Fibroblast of peridontal ligament (primary cell): ENCODE results near the gene MCRIP2.
A peak's percentile ranks its signal among the peaks of the same experiment; 100 is the strongest.

Experiments used
- DNase-seq: peaks from one replicate; pipeline ENCODE4 v3.0.0-alpha.2; 2010; ENCODE audit errors: extremely low read depth

MCRIP2 gene

DNA sequence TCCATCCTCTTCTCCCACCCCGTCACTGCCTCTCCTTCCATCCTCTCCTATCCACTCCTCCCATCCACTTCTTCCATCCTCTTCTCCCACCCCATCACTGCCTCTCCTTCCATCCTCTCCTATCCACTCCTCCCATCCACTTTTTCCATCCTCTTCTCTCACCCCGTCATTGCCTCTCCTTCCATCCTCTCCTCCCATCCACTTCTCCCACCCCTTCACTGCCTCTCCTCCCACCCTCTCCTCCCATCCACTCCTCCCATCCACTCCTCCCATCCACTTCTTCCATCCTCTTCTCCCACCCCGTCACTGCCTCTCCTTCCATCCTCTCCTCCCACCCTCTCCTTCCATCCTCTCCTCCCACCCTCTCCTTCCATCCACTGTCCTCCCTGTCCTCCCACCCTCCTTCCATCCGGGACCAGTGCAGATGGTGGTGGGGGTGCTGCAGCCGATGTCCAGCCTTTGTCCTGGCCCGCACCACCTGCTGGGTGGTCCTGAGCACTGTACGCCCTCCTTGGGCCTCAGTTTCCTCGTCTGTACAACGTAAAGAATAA, 9.7 kb upstream of the MCRIP2 start:
- DNase-seq, result no peak

DNA sequence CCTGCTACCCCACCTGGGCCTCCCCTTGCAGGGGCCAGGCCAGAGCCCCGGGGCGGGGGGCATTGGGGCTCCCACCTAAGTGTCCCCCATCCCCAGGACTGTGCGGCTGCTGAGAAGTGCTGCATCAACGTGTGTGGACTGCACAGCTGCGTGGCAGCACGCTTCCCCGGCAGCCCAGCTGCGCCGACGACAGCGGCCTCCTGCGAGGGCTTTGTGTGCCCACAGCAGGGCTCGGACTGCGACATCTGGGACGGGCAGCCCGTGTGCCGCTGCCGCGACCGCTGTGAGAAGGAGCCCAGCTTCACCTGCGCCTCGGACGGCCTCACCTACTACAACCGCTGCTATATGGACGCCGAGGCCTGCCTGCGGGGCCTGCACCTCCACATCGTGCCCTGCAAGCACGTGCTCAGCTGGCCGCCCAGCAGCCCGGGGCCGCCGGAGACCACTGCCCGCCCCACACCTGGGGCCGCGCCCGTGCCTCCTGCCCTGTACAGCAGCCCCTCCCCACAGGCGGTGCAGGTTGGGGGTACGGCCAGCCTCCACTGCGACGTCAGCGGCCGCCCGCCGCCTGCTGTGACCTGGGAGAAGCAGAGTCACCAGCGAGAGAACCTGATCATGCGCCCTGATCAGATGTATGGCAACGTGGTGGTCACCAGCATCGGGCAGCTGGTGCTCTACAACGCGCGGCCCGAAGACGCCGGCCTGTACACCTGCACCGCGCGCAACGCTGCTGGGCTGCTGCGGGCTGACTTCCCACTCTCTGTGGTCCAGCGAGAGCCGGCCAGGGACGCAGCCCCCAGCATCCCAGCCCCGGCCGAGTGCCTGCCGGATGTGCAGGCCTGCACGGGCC, 8.9 kb upstream of the MCRIP2 start:
- DNase-seq, result no peak

DNA sequence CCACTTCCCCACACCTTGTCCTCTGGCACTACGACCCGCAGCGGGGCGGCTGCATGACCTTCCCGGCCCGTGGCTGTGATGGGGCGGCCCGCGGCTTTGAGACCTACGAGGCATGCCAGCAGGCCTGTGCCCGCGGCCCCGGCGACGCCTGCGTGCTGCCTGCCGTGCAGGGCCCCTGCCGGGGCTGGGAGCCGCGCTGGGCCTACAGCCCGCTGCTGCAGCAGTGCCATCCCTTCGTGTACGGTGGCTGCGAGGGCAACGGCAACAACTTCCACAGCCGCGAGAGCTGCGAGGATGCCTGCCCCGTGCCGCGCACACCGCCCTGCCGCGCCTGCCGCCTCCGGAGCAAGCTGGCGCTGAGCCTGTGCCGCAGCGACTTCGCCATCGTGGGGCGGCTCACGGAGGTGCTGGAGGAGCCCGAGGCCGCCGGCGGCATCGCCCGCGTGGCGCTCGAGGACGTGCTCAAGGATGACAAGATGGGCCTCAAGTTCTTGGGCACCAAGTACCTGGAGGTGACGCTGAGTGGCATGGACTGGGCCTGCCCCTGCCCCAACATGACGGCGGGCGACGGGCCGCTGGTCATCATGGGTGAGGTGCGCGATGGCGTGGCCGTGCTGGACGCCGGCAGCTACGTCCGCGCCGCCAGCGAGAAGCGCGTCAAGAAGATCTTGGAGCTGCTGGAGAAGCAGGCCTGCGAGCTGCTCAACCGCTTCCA, 8.1 kb upstream of the MCRIP2 start:
- DNase-seq, result no peak

DNA sequence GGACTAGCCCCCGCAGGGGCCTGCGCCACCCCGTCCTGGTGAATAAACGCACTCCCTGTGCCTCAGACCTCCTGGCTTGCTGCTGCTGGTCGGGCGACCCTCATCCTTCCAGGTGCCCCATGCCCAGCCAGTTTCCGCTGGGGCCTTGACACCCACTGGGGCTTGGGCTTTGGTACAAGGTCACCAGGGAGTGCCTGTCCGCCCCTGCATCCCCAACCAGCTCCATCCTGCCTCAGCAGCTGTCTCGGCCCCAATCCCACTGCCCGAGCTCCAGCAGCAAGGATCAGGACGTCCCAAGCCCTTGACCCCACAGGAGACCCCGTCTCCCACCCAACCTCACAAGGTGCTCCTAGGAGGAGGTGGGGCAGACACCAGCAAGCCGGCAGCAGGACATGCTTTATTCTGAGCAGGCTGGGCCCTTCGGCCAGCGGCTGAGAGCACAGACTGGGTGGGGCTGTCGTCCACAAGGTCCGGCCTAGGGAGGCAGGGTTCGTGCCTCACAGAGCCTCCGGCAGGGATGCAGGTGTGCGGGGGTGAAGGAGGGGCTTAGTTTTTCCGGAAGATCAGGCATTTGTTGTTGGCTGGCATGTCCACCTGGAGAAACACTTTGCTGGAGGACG, 7.5 kb upstream of the MCRIP2 start:
- no peak for DNase-seq

DNA sequence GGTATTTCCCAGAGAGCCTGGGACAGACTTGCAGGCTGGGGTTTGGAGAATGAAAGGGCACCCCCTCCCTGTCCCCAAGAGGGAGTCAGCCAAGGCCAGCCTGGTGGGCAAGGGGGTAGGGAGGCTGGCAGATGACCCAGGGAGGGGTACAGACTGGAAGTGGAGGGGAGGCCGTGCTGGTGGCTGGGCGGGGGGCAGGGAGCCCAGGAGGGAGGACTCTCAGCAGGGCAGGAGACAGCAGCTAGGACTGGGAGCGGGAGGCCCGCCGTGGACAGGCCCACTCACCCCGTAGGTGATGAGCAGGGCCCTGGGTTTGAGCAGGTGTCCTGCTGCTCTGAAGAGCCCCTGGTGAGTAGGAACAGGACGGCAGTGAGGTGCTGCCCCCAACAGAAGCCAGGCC, 6.6 kb upstream of the MCRIP2 start:
- no peak for DNase-seq

DNA sequence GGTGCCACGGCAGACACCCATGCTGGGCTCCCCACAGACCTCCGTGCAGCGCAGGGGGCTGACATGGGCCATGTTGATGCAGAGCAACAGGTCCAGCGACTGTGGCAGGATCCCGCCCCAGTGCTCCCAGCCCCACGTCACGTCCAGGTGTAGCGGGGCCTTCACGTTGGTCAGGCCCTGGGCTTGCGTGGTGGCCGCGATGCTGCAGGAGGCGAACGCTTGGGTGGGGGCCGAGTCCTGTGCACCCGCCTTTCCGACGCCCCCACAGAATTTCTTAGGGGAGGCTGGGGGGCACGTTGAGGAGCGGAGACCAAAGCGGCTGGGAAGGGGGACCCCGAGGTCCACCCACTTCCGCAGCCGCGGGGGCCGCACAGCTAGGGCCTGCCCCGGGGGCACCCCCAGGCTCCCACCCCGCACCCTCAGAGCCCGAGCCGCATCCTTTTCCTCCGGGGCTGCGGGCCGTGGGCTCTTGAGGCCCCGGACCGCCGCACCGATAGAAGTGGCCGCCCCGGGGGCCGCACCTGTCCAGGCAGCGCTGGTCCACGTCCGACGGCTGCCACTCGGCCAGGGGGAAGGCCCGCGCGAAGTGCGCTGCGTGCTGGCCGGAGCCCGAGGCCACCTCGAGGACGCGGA, 5.9 kb upstream of the MCRIP2 start:
- no peak for DNase-seq

DNA sequence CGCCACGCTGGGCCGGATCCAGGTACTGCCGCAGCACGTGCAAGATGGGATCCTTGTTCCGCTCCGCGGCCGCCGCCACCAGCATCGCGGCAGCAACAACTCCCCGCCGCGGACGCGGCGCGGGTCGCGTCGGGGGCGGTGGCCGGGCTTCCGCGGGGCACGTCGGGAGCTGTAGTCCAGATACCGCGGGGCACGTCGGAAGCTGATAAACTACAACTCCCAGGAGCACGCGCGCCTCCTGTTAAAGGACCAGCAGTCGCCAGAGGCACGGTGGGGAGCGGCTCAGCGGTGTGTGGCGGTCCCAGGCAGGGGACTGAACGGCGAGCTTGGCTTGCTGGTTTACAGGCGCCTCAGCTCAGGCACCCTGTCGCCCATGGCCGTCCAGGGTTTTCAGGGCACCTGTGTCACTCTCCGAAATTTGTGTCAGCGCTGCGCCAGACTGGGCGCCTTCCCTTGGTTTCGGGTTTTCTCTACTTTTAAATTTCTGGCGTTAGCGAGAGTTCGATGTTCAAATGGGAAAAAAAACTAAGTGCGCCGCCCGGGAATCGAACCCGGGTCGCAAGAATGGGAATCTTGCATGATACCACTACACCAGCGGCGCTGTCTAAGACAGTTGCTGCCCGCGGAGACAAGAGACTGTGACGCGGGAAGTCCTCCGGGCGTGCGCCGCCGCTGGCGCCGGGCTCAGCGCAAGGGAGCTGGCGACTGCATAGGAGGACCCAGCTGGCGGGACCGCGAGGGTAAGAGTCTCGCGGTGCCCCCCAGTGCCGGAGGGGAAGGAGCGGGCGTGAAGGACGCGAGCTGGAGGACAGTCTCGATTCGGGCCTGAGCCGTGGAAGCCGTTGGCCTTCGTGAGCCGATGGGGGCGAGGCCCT, 5.2 kb upstream of the MCRIP2 start, which contains the start of gene METTL26:
Gene METTL26, minus strand, starts transcription at position 100 of the 875 bp plus-strand sequence. Its CDS starts 15 bp downstream, at position 85.
- DNase-seq, result peak; percentile 91

DNA sequence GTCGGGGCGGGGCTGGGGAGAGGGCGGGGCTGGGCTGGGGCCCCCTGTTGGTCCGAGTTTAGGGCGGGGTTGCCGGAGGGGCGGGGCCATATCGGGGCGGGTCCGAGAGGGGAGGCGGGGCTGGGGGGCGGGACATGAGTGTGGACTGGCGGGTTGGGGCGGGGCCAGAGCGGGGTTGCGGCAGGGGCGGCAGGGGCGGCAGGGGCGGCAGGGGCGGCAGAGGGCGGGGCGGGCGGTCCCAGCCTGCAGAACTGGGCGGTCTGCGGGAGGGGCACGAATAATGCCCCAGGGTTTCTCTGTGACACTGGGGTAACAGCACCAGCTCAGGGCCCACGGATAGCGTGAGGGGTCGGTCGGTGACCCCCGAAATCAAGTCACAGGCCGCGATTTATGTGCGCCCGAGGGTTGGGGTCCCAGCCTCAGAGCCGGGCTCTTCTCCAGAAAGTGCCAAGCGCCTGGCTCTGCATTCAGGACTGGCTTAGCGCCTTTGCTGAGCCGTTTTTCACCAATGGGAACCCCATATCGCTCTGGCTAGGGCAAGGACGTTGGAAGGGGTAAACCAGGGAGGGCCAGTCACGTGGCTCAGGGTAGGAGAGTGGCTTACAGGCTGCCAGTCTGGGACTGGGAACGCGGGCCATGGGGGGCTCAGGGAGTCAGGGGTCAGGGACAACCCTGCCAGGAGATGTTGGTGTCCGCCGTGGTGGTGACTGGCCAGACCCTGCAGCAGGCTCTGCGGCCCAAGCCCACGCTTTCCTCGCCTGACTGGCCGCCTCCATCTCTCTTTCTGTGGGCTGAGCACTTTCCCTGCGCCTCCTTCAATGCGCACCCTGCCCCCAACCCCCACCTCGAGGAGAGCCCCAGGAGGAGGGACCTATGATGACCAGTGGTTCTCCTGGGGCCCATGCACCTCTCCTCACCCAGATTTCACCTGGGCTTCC, 4.3 kb upstream of the MCRIP2 start:
- peak; percentile 82 for DNase-seq

DNA sequence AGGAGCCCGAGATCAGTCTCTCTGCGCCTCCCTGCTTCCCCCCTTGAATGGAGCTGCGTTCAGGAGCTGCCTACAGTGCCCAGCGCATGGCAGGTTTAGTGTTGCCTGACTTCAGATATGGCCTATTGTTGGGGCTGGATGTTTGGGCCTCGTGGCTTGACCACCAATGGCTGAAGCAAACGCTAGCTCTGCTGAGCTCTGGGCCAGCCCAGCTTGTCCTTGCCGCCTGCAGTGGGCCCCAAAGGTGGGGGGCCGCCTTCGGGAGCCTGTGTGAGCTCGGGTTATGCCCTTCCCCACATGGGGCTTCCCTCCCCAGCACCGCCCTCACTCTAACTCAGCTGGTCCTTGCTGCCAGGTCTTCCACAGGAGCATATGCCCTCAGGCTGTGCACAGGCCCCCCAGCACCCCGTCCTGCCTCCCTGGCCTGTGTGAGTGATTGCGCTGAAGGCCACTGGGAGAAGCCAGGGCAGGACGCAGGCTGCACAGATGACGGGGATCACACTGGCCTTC, 3.5 kb upstream of the MCRIP2 start:
- no peak for DNase-seq

DNA sequence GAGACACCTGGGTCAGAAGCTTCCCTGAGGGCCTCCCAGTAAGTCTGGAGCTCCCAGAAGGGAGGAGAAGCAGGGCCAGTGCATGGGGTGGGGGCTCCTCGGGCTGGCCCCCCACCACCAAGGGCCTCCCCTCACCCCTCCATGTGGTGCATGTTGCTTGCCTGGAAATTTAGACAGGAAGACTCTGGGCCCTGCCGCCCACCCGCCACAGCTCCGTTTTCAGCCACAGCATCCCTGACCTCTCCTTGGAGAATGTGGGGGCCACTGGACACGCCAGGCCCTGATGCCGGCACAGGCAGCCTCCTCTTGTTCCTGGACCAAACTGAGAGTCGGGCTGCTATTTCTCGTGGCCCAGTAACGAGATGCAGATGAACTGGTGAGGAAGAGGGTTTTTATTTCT, 2.8 kb upstream of the MCRIP2 start:
- no peak for DNase-seq

DNA sequence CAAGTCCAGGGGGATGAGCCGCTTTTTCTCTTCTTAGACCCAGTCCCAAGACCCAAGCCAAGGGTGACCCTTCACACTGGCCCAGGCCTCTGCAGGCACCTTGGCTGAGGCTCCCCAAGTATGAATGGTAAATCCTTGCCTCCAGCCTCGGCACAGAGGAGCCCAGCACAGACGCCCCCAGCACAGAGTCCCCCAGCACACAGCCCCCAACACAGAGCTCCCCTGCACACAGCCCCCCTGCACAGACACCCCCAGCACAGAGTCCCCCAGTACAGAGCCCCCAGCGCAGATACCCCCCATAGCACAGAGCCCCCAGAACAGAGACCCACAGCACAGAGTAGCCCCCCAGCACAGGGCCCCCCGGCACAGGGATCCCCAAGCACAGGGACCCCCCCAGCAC, 1.0 kb upstream of the MCRIP2 start:
- DNase-seq, result no peak

DNA sequence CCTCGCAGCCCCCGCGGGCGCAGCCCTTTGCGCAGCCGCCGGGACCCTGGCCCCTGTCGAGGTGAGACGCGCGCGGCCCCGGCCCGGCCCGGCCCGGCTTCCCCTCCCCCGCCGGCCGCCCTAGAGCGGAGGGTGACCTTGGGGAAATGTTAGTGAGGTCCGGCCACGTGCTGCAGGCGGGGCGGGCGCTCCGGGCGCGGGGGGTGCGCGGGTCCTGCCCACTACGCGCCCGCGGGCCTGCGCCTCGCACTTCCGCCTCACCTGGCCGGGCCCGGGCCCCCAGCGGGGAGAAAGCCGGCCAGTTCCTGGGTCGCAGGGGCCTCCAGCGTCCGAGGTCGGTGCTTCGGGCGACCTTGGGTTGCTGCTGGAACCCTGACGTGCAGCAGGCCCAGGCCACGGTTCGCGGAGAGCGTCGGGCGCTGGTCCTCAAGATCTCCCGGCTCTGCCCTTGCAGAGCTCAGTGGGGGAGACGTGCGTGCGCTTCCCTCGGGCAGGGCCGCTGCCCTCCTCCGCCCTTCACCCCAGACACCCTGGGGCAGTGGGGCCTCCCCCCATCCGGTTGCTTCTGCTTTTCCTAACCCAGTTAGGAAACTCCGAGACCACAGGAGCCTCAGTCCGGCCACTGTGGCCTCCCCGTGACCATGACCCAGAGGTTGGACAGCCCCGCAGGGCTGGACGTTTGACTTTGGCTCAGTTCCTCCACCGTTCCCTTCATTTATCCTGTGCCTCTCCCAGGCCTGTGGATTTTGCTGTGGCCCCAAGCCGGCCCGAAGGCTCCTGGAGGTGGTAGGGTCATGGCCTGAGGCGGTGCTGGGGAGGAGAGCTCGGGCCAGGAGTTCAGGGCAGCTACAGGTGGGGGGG, 791 bp downstream of the MCRIP2 start:
- no peak for DNase-seq

DNA sequence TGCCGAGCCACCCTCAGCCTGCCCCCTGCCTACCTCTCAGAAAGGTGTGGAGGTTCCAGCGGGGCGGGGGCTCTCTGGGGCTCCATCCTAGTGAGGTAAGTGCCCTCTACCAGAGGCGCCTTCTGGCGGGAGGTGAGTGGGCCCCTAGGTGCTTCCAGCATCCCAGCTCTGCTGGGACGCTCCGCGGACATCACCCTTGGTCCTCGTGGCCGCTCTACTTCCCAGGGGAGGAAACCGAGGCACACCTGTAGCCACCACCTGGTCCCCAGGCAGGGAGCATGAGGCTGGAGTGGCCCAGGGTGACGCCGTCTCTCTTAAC, 1.4 kb downstream of the MCRIP2 start:
- no peak for DNase-seq

DNA sequence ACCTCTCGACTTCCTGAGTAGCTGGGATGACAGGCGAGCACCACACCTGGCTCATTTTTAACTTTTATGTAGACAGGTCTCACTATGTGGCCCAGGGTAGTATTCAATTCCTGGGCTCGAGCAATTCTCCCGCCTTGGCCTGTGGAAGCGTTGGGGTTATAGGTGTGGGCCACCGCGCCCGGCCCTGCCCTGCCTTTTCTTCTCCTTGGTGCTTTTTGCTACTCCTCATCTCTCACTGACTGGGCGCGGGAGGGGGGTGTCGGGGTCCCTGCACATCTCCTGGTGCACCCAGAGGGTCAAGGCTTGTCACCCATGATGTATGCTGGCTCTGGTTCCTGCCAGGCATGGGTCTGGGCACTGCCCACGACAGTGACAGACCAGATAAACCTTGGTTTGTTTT, 2.9 kb downstream of the MCRIP2 start:
- no peak for DNase-seq

DNA sequence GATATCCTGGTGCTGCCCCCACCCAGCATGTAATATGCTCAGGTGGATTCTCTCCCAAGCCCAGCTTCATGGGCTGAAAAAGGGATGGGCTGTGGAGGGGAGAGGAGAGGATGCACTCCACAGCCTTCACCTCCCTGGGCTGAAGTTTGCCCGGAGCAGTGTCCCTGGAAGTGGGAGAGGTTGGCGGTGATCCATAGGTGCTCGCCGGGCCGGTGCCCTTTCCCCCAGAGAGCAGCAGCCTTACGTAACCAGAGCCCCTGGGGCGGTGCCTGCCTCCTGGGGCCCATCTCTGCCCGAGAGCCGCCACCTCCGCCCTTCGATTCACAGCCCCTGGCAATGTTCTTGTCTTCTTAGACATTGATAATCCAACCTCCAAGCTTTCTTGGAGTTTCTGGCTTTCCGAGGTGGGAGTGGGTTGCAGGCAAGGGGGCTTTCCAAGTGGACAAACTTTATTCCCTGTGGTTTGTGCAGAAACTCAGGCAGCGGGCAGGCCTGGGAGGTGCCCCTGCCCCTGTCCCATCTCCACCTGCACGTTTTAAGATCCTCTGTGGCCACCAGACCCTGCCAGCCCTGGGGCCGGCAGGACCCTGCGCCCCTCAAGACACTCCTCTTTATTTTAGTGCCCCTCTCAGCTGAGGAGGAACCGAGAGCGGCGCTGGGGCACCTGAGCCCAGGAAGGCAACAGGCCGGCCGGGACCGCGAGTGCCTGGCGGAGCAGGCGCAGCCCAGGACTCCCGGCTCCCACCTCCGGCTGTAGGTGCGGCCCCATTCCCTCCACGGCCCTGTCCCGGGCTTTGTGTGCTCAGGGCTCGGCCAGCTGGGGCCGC, 4.4 kb downstream of the MCRIP2 start:
- no peak for DNase-seq

DNA sequence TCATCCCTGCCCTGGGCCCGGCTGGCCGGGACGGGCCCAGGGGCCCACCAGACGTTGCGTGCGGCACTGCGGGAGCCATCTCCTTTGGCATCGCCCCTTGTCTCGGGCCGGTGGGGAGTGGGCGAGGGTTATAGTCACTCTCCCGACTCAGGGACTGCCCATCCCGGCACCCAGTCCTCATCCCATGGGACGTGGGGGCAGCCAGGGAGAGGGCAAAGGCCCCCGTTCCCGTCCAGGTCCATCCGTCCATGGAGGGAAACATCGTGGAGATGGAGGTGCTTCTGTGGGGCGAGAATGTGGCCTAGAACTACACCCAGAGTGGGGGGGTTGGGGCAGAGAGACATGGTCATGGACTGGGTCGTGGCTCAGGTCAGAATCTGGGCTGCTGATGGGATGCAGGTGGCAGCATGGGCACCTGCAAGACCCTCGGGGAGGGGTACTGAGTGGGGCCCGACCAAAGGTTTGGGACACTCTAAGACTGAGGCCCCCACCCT, 5.1 kb downstream of the MCRIP2 start:
- no peak for DNase-seq

DNA sequence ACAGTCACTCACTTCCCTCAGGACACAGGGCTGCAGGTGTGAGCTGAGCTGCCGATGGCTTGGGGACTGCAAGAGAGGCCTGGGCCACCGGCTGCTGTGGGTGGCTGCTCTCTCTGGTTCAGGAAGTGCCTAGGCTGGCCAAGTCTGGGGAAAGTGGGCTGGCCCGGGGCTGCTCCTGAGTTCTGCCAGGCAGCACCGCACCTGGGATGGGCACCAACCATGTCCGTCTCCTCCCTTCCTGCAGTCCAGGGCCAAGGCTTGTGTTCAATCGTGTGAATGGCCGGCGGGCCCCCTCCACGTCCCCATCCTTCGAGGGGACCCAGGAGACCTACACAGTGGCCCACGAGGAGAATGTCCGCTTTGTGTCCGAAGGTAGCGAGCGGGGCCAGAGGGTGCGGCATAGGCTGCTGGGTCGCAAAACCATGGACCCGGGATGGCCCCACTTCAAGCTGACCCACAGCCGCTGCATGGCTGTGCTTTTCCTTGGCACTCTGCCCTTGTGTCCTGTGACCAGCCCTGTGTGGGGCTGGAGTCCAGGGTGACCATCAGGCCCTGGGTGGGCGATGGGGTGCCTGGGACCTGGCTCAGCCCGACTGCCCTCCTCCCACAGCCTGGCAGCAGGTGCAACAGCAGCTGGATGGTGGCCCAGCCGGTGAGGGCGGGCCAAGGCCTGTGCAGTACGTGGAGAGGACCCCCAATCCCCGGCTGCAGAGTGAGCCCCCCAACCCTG, 5.7 kb downstream of the MCRIP2 start:
- no peak for DNase-seq
